Measurements from ENCODE around the gene DNAH17.

The DNAH17 gene

DNA sequence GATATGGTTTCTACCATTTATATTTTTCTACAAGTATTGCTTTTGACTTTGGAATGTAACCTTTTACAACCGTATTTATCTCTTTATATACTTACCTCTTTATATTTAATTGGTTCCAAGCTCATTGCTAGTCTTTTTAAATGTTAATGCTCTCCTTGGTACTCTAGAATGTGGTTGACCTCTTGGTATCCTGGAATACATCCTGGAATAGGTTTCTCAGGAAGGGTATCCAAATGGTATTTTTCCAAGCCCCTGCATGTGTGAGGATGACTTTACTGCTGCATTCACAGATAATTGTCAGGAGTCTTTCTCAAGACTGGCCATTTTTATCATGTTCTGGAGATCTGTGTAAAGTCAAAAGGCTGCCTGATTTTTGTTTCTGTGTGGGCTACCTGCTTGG is 30.2 kb downstream of the DNAH17 start (continued):
- TF ChIP-seq, protein P1, sequence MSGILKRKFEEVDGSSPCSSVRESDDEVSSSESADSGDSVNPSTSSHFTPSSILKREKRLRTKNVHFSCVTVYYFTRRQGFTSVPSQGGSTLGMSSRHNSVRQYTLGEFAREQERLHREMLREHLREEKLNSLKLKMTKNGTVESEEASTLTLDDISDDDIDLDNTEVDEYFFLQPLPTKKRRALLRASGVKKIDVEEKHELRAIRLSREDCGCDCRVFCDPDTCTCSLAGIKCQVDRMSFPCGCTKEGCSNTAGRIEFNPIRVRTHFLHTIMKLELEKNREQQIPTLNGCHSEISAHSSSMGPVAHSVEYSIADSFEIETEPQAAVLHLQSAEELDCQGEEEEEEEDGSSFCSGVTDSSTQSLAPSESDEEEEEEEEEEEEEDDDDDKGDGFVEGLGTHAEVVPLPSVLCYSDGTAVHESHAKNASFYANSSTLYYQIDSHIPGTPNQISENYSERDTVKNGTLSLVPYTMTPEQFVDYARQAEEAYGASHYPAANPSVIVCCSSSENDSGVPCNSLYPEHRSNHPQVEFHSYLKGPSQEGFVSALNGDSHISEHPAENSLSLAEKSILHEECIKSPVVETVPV (CRISPR knock-in tag; IDR thresholded peaks at IDR 0.05), result no peak

DNA sequence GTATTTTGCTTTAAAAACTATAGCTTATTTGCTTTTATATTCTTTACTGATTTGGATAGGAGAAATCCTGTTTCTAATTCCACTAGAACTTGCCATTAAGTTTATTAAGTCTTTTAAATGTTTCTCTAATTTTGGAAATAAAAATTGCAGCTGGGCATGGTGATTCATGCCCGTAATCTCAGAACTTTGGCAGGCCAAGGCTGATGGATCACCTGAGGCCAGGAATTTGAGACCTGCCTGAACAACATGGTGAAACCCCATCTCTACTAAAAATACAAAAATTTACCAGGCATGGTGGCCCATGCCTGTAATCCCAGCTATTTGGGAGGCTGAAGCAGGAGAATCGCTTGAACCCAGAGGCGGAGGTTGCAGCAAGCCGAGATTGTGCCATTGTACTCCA is 30.7 kb downstream of the DNAH17 start:
- TF ChIP-seq ZNF70 (CRISPR knock-in tag; IDR thresholded peaks at IDR 0.05) (no peak), PPARA (CRISPR knock-in tag; IDR thresholded peaks at IDR 0.05; ENCODE audit: borderline replicate concordance) (no peak), ZNF565 (CRISPR knock-in tag; conservative IDR thresholded peaks at IDR 0.05; ENCODE audit: low read depth) (no peak), ISL1 (CRISPR knock-in tag; IDR thresholded peaks at IDR 0.05) (no peak), BACH2 (CRISPR knock-in tag; IDR thresholded peaks at IDR 0.05; ENCODE audit: borderline replicate concordance) (no peak), OSR1 (CRISPR knock-in tag; IDR thresholded peaks at IDR 0.05) (no peak), GLIS3 (CRISPR knock-in tag; IDR thresholded peaks at IDR 0.05) (no peak), ZC3H10 (CRISPR knock-in tag; IDR thresholded peaks at IDR 0.05) (no peak)
- TF ChIP-seq, protein P2, sequence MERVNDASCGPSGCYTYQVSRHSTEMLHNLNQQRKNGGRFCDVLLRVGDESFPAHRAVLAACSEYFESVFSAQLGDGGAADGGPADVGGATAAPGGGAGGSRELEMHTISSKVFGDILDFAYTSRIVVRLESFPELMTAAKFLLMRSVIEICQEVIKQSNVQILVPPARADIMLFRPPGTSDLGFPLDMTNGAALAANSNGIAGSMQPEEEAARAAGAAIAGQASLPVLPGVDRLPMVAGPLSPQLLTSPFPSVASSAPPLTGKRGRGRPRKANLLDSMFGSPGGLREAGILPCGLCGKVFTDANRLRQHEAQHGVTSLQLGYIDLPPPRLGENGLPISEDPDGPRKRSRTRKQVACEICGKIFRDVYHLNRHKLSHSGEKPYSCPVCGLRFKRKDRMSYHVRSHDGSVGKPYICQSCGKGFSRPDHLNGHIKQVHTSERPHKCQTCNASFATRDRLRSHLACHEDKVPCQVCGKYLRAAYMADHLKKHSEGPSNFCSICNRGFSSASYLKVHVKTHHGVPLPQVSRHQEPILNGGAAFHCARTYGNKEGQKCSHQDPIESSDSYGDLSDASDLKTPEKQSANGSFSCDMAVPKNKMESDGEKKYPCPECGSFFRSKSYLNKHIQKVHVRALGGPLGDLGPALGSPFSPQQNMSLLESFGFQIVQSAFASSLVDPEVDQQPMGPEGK (CRISPR knock-in tag; IDR thresholded peaks at IDR 0.05; ENCODE audit: borderline replicate concordance), result no peak
- TF ChIP-seq, protein P3, sequence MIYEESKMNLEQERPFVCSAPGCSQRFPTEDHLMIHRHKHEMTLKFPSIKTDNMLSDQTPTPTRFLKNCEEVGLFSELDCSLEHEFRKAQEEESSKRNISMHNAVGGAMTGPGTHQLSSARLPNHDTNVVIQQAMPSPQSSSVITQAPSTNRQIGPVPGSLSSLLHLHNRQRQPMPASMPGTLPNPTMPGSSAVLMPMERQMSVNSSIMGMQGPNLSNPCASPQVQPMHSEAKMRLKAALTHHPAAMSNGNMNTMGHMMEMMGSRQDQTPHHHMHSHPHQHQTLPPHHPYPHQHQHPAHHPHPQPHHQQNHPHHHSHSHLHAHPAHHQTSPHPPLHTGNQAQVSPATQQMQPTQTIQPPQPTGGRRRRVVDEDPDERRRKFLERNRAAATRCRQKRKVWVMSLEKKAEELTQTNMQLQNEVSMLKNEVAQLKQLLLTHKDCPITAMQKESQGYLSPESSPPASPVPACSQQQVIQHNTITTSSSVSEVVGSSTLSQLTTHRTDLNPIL (CRISPR knock-in tag; IDR thresholded peaks at IDR 0.05; ENCODE audit: low read depth), result no peak

DNA sequence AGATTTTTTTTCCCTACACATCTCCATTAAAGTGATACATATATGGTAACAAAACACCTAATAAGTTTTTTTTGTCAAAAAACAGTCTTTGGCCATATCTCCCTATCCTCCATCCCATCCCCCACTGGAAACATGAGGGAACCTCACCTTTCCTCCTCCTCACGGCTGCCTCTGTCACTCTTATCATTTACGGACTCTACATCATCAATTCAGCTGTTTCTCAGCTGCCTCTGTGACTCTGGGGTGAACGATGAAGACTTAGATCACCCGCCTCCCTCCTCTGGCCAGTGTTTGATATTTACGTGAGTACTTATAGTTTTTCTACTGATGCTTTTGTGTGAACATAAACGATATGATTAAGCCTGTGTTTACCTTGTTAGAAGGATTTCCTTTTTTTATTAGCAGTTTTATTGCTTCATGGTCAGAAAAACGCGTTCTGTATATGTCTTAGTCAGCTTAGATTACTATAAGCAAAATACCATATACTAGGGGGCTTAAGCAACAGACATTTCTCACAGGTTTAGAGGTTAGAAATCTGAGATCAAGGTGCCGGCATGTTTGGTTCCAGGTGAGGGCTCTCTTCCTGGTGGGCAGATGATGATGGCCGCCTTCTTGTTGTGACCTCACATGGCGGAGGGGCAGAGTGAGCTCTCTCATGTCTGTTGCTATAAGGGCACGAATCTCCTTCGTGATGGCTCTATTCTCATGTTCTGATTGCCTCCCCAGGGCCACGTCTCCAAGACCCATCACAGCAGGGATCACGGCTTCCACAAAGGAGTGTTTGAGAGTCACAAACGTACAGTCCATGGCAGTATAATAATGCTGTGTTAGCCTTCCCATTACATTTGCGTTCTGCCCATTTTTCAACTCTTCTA is 32.1 kb downstream of the DNAH17 start:
- TF ChIP-seq, protein P3 (CRISPR knock-in tag; IDR thresholded peaks at IDR 0.05; ENCODE audit: low read depth), result no peak
- TF ChIP-seq, protein P2 (CRISPR knock-in tag; IDR thresholded peaks at IDR 0.05; ENCODE audit: borderline replicate concordance), result no peak
- TF ChIP-seq RARB (CRISPR knock-in tag; IDR thresholded peaks at IDR 0.05), result no peak
- no peak for TF ChIP-seq PPARA (CRISPR knock-in tag; IDR thresholded peaks at IDR 0.05; ENCODE audit: borderline replicate concordance)
- TF ChIP-seq ZFP30 (CRISPR knock-in tag; IDR thresholded peaks at IDR 0.05), result no peak
- TF ChIP-seq ZNF565 (CRISPR knock-in tag; conservative IDR thresholded peaks at IDR 0.05; ENCODE audit: low read depth), result no peak
- TF ChIP-seq, protein P4, sequence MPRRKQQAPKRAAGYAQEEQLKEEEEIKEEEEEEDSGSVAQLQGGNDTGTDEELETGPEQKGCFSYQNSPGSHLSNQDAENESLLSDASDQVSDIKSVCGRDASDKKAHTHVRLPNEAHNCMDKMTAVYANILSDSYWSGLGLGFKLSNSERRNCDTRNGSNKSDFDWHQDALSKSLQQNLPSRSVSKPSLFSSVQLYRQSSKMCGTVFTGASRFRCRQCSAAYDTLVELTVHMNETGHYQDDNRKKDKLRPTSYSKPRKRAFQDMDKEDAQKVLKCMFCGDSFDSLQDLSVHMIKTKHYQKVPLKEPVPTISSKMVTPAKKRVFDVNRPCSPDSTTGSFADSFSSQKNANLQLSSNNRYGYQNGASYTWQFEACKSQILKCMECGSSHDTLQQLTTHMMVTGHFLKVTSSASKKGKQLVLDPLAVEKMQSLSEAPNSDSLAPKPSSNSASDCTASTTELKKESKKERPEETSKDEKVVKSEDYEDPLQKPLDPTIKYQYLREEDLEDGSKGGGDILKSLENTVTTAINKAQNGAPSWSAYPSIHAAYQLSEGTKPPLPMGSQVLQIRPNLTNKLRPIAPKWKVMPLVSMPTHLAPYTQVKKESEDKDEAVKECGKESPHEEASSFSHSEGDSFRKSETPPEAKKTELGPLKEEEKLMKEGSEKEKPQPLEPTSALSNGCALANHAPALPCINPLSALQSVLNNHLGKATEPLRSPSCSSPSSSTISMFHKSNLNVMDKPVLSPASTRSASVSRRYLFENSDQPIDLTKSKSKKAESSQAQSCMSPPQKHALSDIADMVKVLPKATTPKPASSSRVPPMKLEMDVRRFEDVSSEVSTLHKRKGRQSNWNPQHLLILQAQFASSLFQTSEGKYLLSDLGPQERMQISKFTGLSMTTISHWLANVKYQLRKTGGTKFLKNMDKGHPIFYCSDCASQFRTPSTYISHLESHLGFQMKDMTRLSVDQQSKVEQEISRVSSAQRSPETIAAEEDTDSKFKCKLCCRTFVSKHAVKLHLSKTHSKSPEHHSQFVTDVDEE (CRISPR knock-in tag; IDR thresholded peaks at IDR 0.05), result no peak
- TF ChIP-seq ARNTL (CRISPR knock-in tag; IDR thresholded peaks at IDR 0.05; ENCODE audit: borderline replicate concordance, low read depth), result no peak
- no peak for TF ChIP-seq CSDC2 (CRISPR knock-in tag; IDR thresholded peaks at IDR 0.05)
- no peak for TF ChIP-seq TCF4 (CRISPR knock-in tag; IDR thresholded peaks at IDR 0.05; ENCODE audit: borderline replicate concordance)
- TF ChIP-seq, protein P1 (CRISPR knock-in tag; IDR thresholded peaks at IDR 0.05), result no peak
- no peak for TF ChIP-seq ZNF8 (CRISPR knock-in tag; IDR thresholded peaks at IDR 0.05)
- TF ChIP-seq GLIS3 (CRISPR knock-in tag; IDR thresholded peaks at IDR 0.05), result no peak
- TF ChIP-seq TOX (CRISPR knock-in tag; IDR thresholded peaks at IDR 0.05; ENCODE audit: borderline replicate concordance), result no peak
- TF ChIP-seq ISL1 (CRISPR knock-in tag; IDR thresholded peaks at IDR 0.05), result no peak
- TF ChIP-seq ZC3H10 (CRISPR knock-in tag; IDR thresholded peaks at IDR 0.05), result no peak
- TF ChIP-seq SNAI2 (CRISPR knock-in tag; IDR thresholded peaks at IDR 0.05), result no peak
- no peak for TF ChIP-seq OSR1 (CRISPR knock-in tag; IDR thresholded peaks at IDR 0.05)
- no peak for ATAC-seq

More for the DNA sequence above, 30.7 kb downstream of the DNAH17 start:
- ATAC-seq, result no peak

Measured in SK-N-SH treated with all-trans-retinoic acid at 6 μM for 48 hours (cell line).